ENCODE results near the gene GET4.

Gene GET4

GRCh38 chr7:898460-898854 lies 22.1 kb downstream of the GET4 start:
- no peak for DNase-seq (ENCODE audit: low read depth in 4 of 4, low spot score in 1 of 4)

GRCh38 chr7:898855-899681 lies 22.7 kb downstream of the GET4 start:
- DNase-seq (ENCODE audit: low read depth in 4 of 4, low spot score in 1 of 4), result no peak

GRCh38 chr7:899806-900205 lies 23.5 kb downstream of the GET4 start:
- DNase-seq (ENCODE audit: low read depth in 4 of 4, low spot score in 1 of 4), result no peak

DNA sequence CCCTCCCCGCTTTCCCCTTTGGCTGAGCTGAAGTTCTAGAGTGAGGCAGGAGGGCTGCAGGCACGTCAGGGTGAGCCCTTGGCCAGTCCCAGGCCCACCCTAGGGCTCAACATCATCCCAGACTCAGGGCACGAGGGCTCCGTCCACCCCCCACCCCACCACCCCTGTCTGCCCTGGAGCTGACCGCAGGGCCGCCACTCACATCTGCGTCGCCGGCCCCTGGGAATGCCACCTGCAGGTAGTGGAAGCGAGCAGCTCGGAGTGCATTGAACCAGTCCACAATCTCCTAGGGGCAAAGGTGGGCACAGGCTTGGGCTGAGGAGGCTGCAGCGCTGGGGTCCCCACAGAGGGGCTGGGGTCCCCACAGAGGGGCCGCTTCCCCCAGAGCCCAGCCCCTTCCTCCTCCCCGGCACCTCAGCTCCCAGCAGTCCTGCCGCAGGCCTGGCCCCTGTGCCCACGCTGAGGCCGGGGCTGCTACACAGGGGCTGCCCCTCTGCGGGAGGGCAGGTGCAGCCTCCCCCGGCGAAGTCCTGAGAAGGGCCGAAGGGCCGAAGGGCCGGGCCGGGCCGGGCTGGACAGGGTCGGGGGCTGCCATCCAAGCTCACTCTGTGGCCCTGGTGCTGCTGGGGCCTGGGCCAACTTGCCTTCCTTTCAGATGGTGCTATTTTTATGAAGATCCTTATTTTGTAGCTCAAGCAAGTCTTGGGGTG lies 24.1 kb downstream of the GET4 start:
- no peak for DNase-seq (ENCODE audit: low read depth in 4 of 4, low spot score in 1 of 4)

DNA sequence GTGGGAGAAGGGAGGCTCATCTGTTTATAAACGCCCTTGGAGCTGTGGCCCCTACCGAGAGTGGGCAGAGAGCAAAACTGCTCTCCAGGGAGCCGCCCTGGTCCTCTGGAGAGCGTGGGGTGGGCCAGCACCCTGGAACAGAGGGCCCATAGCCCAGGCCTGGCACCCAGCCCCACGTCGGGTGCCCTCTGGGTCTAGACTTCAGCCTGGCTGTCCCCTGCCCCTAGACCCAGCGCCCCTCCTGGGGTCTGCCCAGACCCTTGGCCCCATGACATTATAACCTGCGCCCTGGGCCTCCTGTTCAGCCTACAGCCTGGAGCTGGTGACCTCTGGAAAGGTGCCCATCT lies 24.7 kb downstream of the GET4 start:
- DNase-seq (ENCODE audit: low read depth in 4 of 4, low spot score in 1 of 4), result no peak

DNA sequence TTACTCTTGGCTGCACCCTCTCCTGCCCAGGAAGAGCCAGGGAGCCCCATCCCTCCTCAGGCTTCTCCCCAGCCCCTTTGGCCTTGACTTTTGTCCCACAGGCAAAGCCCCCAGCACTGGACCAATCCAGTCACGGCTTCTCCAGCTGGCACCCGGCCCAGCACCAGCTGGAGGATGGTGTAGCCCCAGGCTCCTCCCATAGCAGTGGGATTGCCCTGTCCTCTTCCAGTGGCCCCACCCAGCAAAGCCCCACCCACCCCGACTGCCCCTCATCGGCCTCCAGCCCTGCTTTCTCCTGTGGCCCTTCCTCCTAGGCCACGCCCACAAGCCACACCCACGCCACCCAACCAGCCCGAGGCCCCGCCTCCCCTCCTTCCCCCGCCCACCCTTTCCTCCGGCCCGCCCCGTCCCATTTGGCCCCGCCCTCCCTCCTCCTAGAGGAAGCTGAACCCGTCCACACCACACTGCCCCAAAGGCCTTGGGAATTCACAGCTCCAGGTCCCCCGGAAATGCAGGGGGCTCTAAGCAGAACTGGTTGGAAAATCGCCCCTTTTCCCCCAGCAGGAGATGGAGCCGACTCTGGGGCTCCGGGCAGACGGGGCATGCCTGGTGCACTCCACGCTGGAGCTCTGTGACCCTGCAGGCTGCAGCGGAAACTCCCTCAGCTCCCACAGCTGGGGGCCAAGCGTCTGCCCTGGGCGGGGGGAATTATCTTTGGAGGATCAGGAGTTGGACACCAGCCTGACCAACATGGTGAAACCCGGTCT lies 25.2 kb downstream of the GET4 start:
- DNase-seq (ENCODE audit: low read depth in 4 of 4, low spot score in 1 of 4), result peak in 3 of 4 experiments; percentile 40 to 43 (median 42)

DNA sequence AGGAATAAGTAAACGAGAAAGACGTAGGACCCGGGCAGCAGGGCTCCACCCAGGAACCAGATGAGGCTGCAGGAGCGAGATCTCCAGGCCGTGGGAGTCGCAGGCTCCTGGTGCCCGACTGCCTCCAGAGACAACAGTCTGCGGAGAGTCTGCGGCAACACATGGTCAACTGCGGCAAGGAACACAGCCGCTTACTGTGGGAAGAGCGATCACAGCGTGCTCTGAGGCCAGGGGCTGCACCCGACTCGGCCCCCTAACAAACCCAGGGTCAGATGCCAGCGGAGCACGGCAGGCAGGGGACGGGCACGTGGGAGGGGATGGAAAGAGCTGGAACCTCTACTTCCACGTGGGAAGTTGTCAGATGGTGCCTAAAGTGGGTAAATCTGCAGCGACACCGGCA lies 26.6 kb downstream of the GET4 start:
- no peak for DNase-seq (ENCODE audit: low read depth in 4 of 4, low spot score in 1 of 4)

DNA sequence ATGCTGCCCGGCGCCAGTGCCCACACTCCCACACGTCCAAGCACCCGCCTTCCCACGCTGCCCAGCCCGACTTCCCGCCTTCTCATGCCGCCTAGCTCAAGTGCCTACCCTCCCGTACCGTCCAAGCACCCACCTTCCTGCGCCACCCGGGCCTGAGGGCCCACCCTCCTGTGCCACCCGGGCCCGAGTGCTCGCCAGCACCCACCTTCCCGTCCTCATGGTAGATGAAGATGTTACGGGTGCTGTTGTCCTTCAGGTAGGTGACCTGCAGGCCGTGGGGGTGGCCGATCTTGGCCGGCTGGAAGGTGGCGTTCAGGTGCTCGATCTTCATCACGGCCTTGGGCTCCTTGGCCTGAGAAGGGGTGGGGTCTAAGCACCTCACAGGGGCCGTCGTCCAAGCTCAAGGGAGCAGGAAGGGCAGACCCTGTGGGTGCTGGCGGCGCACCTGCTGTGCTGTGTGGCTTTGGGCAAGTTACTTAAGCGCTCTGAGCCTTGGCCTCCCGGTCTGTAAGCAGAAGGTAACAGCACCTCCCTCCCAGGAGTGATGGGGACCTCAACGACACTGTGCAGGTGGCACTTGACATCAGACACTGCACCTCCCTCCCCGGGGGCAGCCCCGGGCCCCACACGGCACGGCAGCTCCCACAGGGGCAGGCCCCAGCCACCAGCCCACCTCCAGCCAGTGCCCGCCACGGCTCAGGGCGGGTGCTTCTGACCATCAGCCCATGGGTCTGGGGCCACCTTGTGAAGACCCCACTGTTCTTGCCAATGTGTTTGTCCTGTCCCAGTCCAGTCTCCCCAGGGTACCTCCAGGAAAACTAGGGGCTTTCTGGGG lies 27.8 kb downstream of the GET4 start:
- no peak for DNase-seq (ENCODE audit: low read depth in 4 of 4, low spot score in 1 of 4)

DNA sequence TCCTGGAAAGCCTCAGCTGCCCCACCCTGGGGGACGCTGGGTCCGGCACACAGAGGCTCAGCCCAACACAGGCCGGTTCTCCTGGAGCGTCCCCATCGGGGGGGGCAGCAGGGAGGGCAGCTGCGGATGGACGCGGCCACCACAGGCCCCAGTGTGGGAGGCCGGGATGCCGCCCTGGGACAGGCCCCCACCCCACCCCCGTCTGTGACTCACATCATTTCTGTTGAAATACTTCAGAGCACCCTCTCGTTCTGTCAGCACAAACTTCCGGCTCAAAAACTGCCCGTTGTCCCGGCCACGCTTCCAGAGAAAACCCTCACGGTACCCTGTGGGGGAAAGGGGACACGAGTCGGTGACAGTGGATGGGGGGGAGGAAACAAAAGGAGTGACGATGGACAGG lies 28.5 kb downstream of the GET4 start:
- no peak for DNase-seq (ENCODE audit: low read depth in 4 of 4, low spot score in 1 of 4)

- no peak for DNase-seq (ENCODE audit: low read depth in 4 of 4, low spot score in 1 of 4)
These were observed 30.4 kb downstream of the GET4 start for GRCh38 chr7:906776-907157.

DNA sequence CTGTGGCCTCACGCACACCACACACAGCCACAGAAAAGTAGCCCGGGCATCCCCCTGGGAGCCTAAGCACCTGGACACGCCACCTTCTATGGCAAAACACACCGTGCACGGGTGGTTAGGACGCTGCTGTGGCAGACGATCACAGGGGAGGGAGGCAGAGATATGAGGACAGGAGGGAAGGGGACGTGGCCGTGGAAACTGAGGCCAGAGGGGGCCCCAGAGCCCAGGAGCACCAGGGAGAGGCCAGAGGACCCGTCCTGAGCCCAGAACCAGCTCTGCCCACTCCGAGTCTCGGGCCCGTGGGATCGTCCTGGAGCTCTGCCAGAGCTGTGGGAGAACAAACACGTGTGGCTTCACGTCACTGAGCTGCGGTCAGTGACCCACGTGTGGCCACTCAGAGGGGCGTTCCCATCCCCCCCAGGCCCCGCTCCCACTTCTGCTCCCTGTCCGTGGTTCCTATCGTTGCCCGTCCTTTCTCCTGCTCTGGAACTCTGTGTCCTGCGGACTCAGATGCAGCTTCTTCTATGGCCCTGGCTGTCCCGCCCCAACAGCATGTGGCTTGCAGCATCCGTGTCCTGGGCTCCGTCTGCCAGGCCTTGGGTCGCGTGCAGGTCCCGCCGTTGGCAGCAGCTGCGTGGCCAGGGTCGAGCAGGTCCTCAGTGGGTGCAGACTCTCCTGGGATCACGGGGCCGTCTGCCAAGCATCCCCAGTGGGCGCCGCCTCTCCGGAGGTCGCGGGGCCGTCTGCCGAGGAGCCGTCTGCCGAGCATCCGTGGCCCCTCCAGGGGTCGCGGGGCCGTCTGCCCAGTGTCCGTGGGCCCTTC lies 31.0 kb downstream of the GET4 start:
- no peak for DNase-seq (ENCODE audit: low read depth in 4 of 4, low spot score in 1 of 4)

- DNase-seq (ENCODE audit: low read depth in 4 of 4, low spot score in 1 of 4), result no peak
These were observed 31.8 kb downstream of the GET4 start for GRCh38 chr7:908159-908581.

- DNase-seq (ENCODE audit: low read depth in 4 of 4, low spot score in 1 of 4), result peak; percentile 29 to 61 (median 46)
These were observed 32.4 kb downstream of the GET4 start for GRCh38 chr7:908591-909357.

DNA sequence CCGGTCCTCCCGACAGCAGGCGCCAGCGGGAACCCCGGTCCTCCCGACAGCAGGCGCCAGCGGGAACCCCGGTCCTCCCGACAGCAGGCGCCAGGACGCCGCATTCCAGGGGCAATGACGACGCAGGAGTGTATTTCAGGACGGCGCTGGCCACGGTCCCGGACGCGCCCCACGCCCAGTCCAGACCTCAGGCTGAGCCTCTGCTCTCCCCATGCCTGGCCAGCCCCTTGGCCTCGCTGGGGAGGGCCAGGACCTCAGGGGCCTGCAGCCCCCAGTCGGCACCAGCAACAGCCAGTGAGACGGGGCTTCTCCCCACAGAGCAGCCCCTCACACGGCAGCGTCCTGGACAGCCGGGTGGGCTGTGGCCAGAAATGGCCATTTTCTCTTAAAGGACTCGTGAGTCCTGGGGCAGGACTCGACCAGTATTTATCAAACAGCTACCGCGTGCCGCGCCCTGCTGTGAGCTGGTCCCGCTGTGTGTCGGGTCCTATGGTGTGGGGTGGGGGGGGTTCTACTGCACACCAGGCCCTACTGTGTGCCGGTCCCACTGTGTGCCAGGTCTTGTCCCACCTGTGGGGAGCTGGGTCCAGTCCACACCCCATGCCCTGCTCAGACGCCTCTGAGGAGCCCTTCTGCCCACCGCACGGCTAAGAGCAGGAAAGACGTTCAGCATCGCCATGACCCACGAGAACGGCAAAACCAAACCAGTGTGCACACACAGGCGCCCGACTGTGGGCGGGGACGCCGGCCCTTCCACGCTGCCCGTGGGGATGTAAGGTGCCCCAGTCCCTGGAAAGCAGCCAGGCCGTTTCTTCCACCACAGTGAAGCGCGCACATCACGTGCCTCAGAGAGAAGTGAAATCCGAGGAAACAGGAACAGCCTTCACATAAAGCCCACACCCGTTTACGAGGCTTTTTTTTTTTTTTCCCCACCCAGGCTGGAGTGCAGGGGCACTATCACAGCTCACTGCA lies 33.3 kb downstream of the GET4 start:
- DNase-seq (ENCODE audit: low read depth in 4 of 4, low spot score in 1 of 4), result no peak

DNA sequence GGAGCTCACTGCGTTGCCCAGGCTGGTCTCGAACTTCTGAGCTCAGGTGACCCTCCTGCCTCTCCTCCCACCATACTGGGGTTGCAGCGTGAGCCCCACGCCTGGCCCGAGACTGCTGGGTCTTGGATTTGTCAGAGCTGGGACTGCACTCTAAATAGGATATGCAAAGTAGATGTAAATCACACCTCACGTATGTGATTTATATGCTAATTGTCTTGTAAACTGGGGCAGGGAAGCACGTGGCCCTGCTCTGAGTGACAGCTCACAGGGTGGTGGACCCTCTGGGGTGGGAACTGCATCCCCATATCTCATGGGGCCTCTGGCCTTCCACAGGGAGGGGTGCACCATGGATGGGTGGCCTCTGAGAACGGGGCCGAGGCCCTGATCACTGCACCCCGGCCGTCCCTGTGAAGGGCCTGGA lies 34.1 kb downstream of the GET4 start:
- DNase-seq (ENCODE audit: low read depth in 4 of 4, low spot score in 1 of 4), result no peak

GRCh38 chr7:910931-911431 lies 34.6 kb downstream of the GET4 start:
- DNase-seq (ENCODE audit: low read depth in 4 of 4, low spot score in 1 of 4), result no peak

DNA sequence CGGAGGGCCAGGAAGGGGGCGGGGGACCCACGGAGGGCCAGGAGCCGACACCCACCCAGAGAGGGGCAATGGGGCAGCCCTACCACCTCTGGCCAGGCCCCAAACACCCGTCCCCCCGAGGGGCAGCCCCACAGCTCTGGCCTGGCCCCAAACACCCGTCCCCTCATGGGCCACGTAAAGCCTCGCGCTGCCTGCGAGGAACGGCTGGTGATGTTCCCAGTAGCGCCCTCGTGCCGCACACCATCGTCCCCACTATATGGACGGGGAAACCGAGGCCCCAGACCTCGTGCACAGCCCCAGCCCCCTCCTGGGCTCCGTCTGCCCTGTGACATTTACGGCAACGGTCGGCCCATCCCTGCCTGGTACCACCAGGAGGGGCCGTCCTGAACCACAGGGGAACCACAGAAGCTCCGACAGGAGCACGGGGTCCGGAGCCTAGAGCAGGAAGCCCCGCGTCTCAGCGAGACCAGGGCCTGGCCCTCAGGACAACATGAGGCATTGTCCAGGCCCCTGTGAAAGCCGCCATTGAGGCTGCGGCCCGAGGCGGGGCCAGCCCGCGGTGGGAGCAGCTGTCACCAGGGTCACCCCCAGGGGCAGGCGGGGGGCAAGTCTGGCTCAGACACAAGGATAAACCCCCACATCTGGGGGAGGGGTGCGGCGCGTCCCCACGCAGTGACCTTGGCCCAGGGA lies 35.6 kb downstream of the GET4 start:
- DNase-seq (ENCODE audit: low read depth in 4 of 4, low spot score in 1 of 4), result no peak
